Heart left ventricle (tissue), 13 donors: Measurements from ENCODE around the gene MZT2A.
"Not testable (repeated sequence)": the region's sequence is repeated elsewhere in the genome, so short reads cannot be mapped to it uniquely, and the experiment has no call there.

Experiments
- CTCF ChIP-seq, 12 donors: fragments of 200-600 bp; sonication (generic) in 4 of 12; IDR thresholded peaks; one replicate each; pipeline versions ENCODE4 v1.5.0 to v1.8.0; 2018 to 2022; ENCODE audit warnings: antibody characterized with exemption in 12 of 12, mild to moderate bottlenecking in 5 of 12
- POLR2A ChIP-seq, 2 donors: fragments of 450-650 bp; IDR thresholded peaks; one replicate each; pipeline ENCODE4 v1.6.1; 2017; ENCODE audit warnings: antibody characterized with exemption in 2 of 2, mild to moderate bottlenecking in 2 of 2, moderate library complexity in 2 of 2
- donor health status: ischemic (EF 13 %, LVEDD 7.1; RV severe dilation, severe dysfunction).
- donor health status: DM: no; HTN: yes; CAD: no.
- donor health status: DM: no; HTN: no; CAD: no.
- donor health status: ischemic (EF 25% LVEDD 6.9; RV normal size, moderate dysfunction).
- donor health status: ischemic (EF 25% LVEDD 5.7; RV mildly dilated, moderate dysfunction).
- donor health status: ischemic (EF 35%, LVEDD 5.7; RV mildly dilated, moderate dysfunction).
- donor health status: nonischemic (EF 11% LVEDD 7.7; RV severe dilation, severe dysfunction).
- donor health status: DM: yes; HTN: yes; CAD: no.
- donor health status: PGD.
- donor health status: ischemic (EF 29% LVEDD 5.4; RV normal size, mild dysfunction).
- donor health status: nonischemic (EF 23%, LVEDD 6.1; RV moderate dilation, normal function).

GRCh38 chr2:131528981-131529863 lies 37.0 kb upstream of the MZT2A start:
- TF ChIP-seq CTCF, POLR2A (IDR thresholded peaks at IDR 0.05): not testable (repeated sequence)
